Stimulated activated effector memory CD8-positive, alpha-beta T cell treated with anti-CD3 and anti-CD28 coated beads, Interleukin-12 subunit alpha, Interleukin-12 subunit beta, amount 100 ng/mL, for 72 hours (primary cell): ENCODE measurements around the gene PRCP.

ENCODE experiments used
- ATAC-seq: fragments of 150-1000 bp; cut with Tn5 transposase; 2 replicates; pipeline ENCODE4 v1.10.0; 2021
- DNase-seq, 2 donors: peaks; one replicate each; pipeline ENCODE4 v3.0.0; 2021 to 2022; ENCODE audit warnings: low spot score in 2 of 2
- H3K27ac Mint-ChIP-seq: one replicate; pipeline ENCODE4 v1.8.0; 2022; ENCODE audit warnings: mild to moderate bottlenecking, mixed read lengths
- H3K36me3 Mint-ChIP-seq: one replicate; pipeline ENCODE4 v1.8.0; 2022; ENCODE audit warnings: mild to moderate bottlenecking, mixed read lengths
- H3K4me1 Mint-ChIP-seq: one replicate; pipeline ENCODE4 v1.8.0; 2022; ENCODE audit warnings: mixed read lengths
- H3K4me3 Mint-ChIP-seq: one replicate; pipeline ENCODE4 v1.8.0; 2022; ENCODE audit warnings: mild to moderate bottlenecking, mixed read lengths
- H3K9me3 Mint-ChIP-seq: one replicate; pipeline ENCODE4 v1.8.0; 2022; ENCODE audit warnings: mixed read lengths

Gene PRCP

DNA sequence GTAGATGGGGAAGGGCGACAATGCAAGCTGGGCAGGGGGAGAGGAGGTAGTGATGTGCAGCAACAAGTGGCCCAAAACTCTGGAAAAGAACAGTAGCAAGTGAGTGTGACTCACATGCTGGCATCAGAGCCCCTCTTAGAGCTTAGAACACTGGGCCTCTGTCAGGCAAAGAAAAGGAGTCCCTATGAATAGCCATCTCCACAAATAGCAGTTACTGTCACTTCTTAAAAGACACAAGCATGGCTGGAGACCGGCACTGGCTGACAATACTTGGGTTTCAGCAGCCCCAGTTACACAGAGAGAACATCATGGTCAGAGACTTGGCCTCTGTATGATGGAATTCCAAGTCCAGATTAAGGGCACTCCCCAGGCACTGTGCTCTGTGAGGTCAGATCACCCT, 58.2 kb downstream of the PRCP start:
- Mint-ChIP-seq H3K9me3 (no peaks in the 10 kb centered on the region), H3K4me1 (no peaks in the 10 kb centered on the region), H3K4me3 (no peak overlapping the region), H3K36me3 (peaks cover 11% of the 10 kb centered on the region), H3K27ac (no peak overlapping the region)
- ATAC-seq (no peak), DNase-seq (no peak)

DNA sequence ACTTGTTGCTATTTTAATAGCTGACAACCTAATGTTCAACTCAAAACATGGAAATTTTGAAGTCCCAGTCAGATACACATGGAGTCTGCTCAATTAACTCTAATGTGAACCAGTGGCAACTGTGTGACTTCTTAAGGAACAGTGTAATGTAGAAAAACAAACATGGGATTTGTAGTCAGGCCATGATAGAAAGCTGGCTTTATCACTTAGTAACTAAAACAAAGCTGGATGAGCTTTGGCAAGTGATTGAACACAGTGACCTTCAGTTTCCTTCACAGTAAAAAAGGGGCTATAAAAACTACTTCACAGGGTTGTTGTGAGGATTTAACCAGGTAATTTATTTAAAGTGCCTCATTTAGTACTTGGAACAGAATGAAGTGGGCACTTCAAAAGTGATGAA, 62.6 kb downstream of the PRCP start:
- H3K9me3 Mint-ChIP-seq, result no peaks in the 10 kb centered on the region
- H3K36me3 Mint-ChIP-seq, result peaks cover 21% of the 10 kb centered on the region
- DNase-seq, result no peak

DNA sequence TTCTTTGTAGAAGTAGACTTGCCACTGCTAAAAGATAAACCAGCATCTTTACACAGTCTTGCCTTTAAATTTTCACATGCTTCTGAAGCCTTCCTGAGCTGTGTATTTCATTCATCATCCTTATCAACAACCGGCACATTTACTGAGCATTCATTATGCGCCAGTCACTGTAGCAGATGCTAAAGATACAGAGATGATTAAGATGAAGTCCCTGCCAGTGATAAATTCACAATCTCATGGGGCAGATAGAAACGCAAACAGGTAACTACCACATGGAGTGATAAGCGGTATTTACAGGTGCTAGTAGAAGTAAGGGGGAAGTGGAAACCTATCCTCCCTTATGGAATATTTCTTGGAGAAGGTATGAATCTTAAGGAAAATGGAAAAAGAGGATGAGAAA, 67.2 kb downstream of the PRCP start:
- DNase-seq (no peak), ATAC-seq (no peak)
- no peaks in the 10 kb centered on the region for H3K4me1 Mint-ChIP-seq
- peaks cover 19% of the 10 kb centered on the region for H3K36me3 Mint-ChIP-seq
- no peak overlapping the region for H3K4me3 Mint-ChIP-seq
- H3K9me3 Mint-ChIP-seq, result no peaks in the 10 kb centered on the region
- H3K27ac Mint-ChIP-seq, result no peak overlapping the region

More for the DNA sequence above, 62.6 kb downstream of the PRCP start:
- ATAC-seq, result no peak
- Mint-ChIP-seq H3K4me3 (no peak overlapping the region), H3K27ac (no peak overlapping the region), H3K4me1 (no peaks in the 10 kb centered on the region)

DNA sequence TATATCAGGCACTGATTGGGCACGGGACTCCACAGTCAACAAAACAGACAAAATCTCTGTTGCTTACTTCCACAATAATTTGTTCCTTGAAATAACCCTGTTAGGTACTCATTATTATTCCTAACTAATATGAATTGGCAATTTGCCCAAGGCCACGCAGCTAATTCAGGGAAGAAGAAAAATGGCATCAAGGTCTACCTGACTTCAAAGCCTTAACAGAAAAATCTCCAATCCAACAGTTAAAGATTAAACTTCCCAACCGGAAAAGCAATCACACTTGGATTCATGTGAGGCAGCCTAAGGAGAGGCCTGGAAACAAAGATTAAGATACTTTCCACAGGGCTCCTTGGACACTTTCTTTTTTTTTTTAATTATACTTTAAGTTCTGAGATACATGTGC, 68.9 kb downstream of the PRCP start:
- H3K36me3 Mint-ChIP-seq, result peaks cover 14% of the 10 kb centered on the region
- DNase-seq (no peak), ATAC-seq (no peak)
- no peaks in the 10 kb centered on the region for H3K9me3 Mint-ChIP-seq
- H3K4me1 Mint-ChIP-seq, result no peaks in the 10 kb centered on the region
- H3K4me3 Mint-ChIP-seq, result no peak overlapping the region
- no peak overlapping the region for H3K27ac Mint-ChIP-seq

DNA sequence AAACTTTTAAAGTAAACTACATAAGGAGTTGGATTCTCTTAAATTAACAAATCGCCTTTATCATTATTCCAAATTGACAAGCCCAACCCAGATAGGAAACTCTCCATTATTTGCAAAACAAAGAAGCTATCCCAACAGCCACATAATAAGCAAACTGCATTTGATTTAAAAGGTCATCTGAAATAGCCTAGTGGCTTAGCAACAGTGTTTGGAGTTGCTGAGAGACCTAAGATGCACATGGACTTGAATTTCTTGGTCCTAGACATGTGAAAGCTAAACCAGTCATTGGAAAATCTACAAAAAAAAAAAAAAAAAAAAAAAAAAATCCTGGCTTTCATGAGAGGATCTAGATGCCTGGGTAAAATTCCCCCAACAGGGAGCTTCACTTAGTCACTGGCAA, 69.5 kb downstream of the PRCP start:
- H3K4me1 Mint-ChIP-seq, result no peaks in the 10 kb centered on the region
- H3K36me3 Mint-ChIP-seq, result peaks cover 14% of the 10 kb centered on the region
- H3K9me3 Mint-ChIP-seq, result no peaks in the 10 kb centered on the region
- ATAC-seq, result no peak
- H3K27ac Mint-ChIP-seq, result no peak overlapping the region
- no peak overlapping the region for H3K4me3 Mint-ChIP-seq
- DNase-seq, result no peak

DNA sequence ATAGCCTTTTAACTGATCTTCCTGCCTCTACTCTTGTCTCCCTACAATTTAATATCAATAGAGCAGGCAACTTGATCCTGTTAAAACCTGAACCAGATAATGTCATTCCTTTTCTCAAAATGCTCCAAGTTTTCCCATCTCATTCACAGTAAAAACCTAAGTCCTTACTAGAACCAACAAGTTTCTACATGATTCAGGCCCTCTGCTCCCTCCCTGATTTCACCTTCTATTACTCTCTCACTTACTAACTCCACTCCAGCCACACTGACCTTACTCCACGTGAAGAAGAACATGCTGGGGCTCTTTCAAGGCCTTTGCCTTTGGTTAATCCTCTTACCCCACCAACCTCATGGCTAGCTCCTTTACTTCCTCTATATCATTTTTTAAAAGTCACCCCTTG, 71.1 kb downstream of the PRCP start:
- H3K36me3 Mint-ChIP-seq, result peaks cover 11% of the 10 kb centered on the region
- no peaks in the 10 kb centered on the region for H3K4me1 Mint-ChIP-seq
- no peak overlapping the region for H3K4me3 Mint-ChIP-seq
- H3K27ac Mint-ChIP-seq, result no peak overlapping the region
- no peaks in the 10 kb centered on the region for H3K9me3 Mint-ChIP-seq
- no peak for ATAC-seq
- no peak for DNase-seq

DNA sequence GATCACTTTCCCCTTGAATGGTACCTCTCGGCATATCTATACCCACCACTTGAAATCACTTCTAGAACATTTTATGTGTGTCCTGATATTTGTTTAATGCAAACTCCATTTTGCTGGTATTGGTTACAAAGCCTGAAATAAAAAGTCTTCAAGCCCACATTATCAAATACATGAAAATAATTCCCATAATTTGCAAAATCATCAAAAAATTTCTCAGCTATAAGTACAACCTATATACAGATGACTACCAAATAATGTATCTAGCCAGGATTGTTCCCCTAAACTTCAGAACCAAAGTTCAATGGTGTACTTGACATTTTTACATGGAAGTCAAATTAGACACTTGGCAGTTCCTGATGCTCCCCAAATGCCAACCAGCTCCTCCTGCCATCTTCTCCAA, 71.8 kb downstream of the PRCP start:
- Mint-ChIP-seq H3K9me3 (no peaks in the 10 kb centered on the region), H3K4me1 (no peaks in the 10 kb centered on the region), H3K4me3 (no peak overlapping the region), H3K36me3 (peaks cover 10% of the 10 kb centered on the region), H3K27ac (no peak overlapping the region)
- ATAC-seq (no peak), DNase-seq (no peak)

DNA sequence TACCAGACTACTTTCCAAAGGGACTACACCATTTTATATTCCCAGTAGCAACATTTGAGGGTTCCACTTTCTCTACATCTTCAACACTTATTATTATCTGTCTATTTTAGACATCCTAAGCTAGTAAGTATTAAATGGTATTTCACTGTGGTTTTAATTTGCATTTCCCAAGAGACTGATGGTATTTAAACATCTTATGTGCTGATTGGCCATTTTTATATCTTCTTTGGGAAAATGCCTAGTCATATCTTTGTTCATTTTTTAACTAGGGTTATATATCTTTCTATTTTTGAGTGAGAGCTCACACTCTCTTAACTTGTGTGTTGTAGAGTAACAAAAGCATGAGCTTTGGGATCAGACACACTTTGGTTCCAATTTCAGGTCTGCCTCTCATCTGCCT, 73.7 kb downstream of the PRCP start:
- Mint-ChIP-seq H3K27ac (no peak overlapping the region), H3K4me1 (no peaks in the 10 kb centered on the region), H3K36me3 (peaks cover 4% of the 10 kb centered on the region), H3K4me3 (no peak overlapping the region), H3K9me3 (no peaks in the 10 kb centered on the region)
- ATAC-seq (no peak), DNase-seq (no peak)

DNA sequence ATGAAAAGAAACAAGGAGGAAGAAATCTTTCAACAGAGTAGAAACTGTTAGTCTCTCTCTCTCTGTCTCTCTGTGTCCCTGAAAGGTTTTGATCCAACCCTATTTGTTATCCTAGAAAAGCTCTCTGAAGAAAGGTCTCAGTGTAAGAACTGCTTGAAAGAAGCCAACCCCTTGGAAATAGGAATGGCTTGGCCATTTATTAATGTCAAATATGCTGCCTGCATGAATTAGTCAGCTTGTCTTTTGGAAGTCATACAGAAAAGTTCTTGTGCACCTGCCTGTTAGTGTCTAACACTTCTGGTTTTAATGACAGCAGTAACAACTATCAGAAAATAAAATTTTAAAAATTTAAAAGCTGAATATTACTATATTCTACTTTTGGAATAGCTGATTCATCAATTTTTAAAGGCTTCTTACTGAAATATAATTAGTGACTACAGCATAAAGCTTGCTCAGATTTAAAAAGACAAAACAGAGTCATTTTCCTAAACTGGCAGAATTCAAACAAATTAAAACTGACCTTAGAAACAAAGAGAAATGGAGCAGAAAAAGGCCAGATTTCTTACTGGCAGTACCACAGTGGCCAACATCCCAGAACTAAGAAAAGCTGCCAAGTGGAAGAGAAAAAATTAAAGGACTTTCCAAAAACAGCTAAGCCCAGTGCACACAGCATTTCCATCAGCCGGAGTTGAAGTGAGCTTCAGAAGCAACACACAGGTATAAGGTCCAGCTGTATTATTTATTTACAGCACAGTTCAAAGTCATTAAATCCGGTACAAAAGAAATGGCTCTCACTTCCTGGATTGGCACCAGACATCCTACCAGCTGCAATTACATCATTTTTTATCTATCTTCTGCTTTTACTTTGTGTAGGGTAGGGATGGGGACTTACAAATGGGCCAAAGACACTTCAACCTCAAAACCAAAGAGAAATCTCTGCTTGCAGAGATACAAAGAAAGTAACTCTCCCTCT, 76.3 kb downstream of the PRCP start:
- ATAC-seq (no peak), DNase-seq (no peak)
- Mint-ChIP-seq H3K4me3 (no peak overlapping the region), H3K9me3 (no peaks in the 10 kb centered on the region), H3K36me3 (peaks cover 4% of the 10 kb centered on the region), H3K27ac (no peak overlapping the region), H3K4me1 (no peaks in the 10 kb centered on the region)

DNA sequence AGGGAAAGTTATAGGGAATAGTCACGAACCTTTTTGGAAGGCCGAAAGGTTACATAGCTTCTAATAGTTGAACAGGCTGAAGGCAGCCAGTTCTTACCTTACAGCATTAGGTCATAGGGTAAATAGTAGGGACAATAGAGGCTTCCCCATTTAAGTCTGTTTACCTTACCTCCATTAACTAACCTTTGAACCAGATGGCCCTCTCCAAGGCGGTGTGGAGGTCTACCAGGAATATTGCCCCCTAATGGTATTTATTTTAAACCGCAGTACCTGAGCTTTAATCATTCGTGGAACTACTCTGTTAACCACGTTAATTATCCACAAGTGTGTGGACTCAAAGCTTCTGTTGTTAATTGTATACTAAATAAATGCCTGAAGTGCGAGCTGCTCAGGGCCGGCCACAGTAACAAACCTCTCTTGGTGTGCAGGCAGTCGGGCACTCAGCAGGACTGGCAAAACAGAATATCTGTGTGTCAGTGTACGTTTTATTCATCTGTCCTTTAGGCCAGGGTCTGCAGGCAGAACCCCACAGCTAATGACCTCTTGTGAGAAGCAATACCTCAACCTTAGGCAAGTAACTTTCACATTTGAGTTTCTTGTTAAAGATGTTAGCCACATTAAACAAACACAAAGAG, 81.7 kb downstream of the PRCP start:
- ATAC-seq (no peak), DNase-seq (no peak)
- no peak overlapping the region for H3K27ac Mint-ChIP-seq
- no peaks in the 10 kb centered on the region for H3K36me3 Mint-ChIP-seq
- no peak overlapping the region for H3K4me3 Mint-ChIP-seq
- H3K4me1 Mint-ChIP-seq, result no peaks in the 10 kb centered on the region
- H3K9me3 Mint-ChIP-seq, result no peaks in the 10 kb centered on the region

DNA sequence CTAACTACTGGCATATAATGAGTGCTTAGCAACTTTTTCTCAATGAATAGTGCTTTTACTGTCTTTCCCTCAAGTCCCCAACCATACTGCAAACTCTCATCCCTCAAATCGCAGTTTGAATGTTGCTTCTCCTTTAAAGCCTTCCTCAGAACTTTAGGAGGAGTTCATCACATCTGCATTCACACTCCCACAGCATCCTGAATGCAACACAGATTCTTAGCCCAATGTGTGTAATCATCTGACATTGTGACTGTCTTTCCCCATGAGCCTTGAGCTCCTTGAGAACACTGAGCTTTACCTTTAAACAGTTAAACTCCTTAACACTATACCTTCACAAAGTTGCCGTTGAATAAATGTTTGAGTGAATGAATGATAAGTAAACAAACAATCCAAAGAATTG, 84.8 kb downstream of the PRCP start:
- no peak overlapping the region for H3K4me3 Mint-ChIP-seq
- H3K27ac Mint-ChIP-seq, result no peak overlapping the region
- no peaks in the 10 kb centered on the region for H3K9me3 Mint-ChIP-seq
- ATAC-seq (no peak), DNase-seq (no peak)
- no peaks in the 10 kb centered on the region for H3K4me1 Mint-ChIP-seq
- H3K36me3 Mint-ChIP-seq, result no peaks in the 10 kb centered on the region

DNA sequence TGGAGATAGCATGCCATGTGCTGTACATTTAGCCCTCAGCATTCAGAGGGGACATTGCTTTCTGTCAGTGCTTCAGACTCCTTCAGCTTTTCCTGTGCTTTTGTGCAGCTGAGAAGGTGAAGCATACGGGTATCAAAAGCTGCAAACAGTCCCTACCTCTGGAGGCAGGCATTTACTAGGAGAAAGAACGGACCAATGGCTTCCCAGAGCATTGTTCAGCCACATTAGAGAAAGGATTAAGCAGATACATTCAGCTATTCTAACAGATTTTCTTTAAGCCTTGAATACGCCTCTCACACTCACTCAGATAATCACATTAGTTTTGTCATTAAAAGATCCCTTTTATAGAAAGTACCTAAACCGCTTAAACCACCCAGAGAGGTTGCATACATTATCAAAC, 85.9 kb downstream of the PRCP start:
- Mint-ChIP-seq H3K4me3 (no peak overlapping the region), H3K4me1 (no peaks in the 10 kb centered on the region), H3K36me3 (no peaks in the 10 kb centered on the region), H3K27ac (no peak overlapping the region), H3K9me3 (no peaks in the 10 kb centered on the region)
- ATAC-seq (no peak), DNase-seq (no peak)

DNA sequence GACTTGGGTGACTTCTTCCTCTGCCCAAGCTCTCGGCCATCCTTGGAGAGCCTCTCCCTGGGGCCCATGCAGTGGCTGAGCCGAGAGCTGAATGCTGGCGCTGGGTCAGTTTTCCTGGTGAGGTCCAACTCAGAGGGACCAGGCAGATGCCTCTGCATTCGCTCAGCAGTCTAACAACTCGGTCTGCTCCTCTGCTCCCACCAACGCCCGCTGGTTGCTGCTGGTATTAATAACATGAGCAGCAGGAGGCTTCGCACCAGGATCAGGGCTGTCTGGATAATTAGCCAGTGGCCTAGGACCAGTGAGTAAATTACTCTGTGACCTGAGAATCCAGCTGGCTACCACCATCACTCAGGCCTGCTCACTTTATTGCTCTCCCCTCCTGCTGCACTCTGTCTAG, 88.9 kb downstream of the PRCP start:
- no peak for ATAC-seq
- Mint-ChIP-seq H3K27ac (no peak overlapping the region), H3K9me3 (no peaks in the 10 kb centered on the region), H3K36me3 (no peaks in the 10 kb centered on the region), H3K4me3 (no peak overlapping the region), H3K4me1 (no peaks in the 10 kb centered on the region)
- no peak for DNase-seq

DNA sequence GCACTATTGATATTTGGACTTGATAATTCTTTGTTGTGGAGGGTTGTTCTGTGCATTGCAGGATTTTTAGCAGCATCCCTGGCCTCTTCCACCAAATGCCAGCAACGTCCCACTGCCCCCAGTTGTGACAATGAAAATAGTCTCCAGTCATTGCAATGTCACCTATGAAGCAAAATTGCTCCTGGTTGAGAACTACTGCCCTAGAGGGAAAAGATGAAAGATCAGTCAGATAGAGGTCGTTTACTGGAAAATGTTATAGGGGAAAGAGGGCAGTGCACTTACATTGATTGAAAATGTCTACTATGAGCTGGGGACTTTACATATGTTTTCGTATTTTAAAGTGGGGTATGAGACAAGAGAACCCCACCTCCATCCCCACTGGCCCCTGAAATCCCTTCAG, 89.5 kb downstream of the PRCP start:
- Mint-ChIP-seq H3K4me3 (no peak overlapping the region), H3K36me3 (no peaks in the 10 kb centered on the region), H3K4me1 (no peaks in the 10 kb centered on the region), H3K9me3 (no peaks in the 10 kb centered on the region), H3K27ac (no peak overlapping the region)
- DNase-seq (no peak), ATAC-seq (no peak)

DNA sequence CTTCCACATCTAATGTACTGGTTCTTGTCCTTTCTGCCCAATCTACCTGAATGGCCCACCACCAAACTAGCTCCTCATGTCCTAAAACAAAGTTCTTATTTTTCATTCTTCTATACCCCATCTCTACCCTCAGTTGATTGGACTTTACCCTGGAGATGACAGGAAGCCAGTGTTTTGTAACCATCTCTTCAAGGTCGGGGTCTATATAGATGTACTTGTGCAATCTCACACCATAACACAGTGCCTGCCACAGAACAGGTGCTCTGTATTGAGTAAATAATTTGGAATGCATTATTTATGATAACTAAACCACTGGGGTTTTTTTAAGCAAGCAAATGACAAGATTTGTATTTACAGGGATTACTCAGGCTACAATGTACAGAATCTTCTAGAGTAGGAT, 89.9 kb downstream of the PRCP start:
- no peak overlapping the region for H3K27ac Mint-ChIP-seq
- no peaks in the 10 kb centered on the region for H3K36me3 Mint-ChIP-seq
- no peak for ATAC-seq
- no peak overlapping the region for H3K4me3 Mint-ChIP-seq
- no peaks in the 10 kb centered on the region for H3K4me1 Mint-ChIP-seq
- H3K9me3 Mint-ChIP-seq, result no peaks in the 10 kb centered on the region
- DNase-seq, result no peak

DNA sequence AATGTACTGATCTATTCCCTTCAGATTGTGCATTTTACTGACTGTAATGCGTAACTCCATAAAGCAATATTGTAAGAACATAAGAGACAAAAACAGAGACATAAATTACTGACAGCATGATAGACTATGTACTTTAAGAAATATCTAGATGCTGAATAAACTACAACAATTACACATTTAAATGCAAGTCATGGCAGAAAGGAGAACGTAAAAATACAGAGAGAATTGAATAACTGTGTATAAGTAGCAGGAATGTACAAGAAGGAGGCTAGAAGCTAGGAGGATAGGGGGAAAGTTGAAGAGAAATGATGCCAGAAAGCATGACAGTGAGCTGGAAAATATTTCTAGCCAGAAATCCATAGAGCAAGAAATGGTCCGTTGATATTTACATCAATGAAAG, 92.6 kb downstream of the PRCP start:
- no peaks in the 10 kb centered on the region for H3K36me3 Mint-ChIP-seq
- ATAC-seq, result no peak
- H3K27ac Mint-ChIP-seq, result no peak overlapping the region
- H3K4me1 Mint-ChIP-seq, result no peaks in the 10 kb centered on the region
- H3K4me3 Mint-ChIP-seq, result no peak overlapping the region
- DNase-seq, result no peak
- no peaks in the 10 kb centered on the region for H3K9me3 Mint-ChIP-seq
